Measurements from ENCODE around the gene SLC25A13.

- no peak for TF ChIP-seq CTCF (IDR thresholded peaks at IDR 0.05; ENCODE audit: low read length)
- no peak for TF ChIP-seq EZH2phosphoT487 (IDR thresholded peaks at IDR 0.05; ENCODE audit: low read length)
- TF ChIP-seq EZH2 (optimal IDR thresholded peaks at IDR 0.05; ENCODE audit: low read depth, low read length), result no peak
These were observed 169.2 kb downstream of the SLC25A13 start for GRCh38 chr7:96152706-96153105.

Data from MM.1S (cell line).